PC-3 (cell line): Measurements from ENCODE around the gene ZMAT1. TPM values are rescaled to one million over a fixed set of nuclear protein-coding genes. Genes with fewer than 3 reads are reported as not detected.
A peak's percentile ranks its signal among the peaks of the same experiment; 100 is the strongest.

ENCODE experiments used
- ATAC-seq: fragments of 200-7000 bp; cut with Tn5 transposase; 2 replicates; pipeline ENCODE4 v1.9.1; 2020; ENCODE audit warnings: mild to moderate bottlenecking, moderate library complexity
- BruUV-seq: library from RNA; stranded (reverse); fragments of 400-500 nt; replicated peaks from 2 replicates; lab custom pipeline; 2021; lab: Mats Ljungman, UMichigan
- CTCF ChIA-PET: fragments of 300-600 bp; sonication (Branson Sonifier 250); formaldehyde crosslinking; loops from one replicate; lab custom pipeline; 2022; ENCODE audit warnings: antibody characterized with exemption; lab: Charles Lee
- POLR2A ChIA-PET: fragments of 300-600 bp; sonication (Branson Sonifier 250); formaldehyde crosslinking; loops from one replicate; lab custom pipeline; 2022; ENCODE audit warnings: antibody characterized with exemption; ENCODE audit not compliant: unreplicated experiment; lab: Charles Lee
- DNase-seq: peaks from one replicate; pipeline ENCODE4 v3.0.0-alpha.2; 2015
- H2AFZ ChIP-seq: fragments of 300-600 bp; sonication (generic); 2 replicates; pipeline ENCODE4 v1.6.0; 2016; ENCODE audit warnings: antibody characterized with exemption, low read length
- H3F3A ChIP-seq: fragments of 300-600 bp; sonication (generic); one replicate; pipeline ENCODE4 v1.6.0; 2017; ENCODE audit warnings: antibody characterized with exemption, low read length, control low read depth, mild to moderate bottlenecking; ENCODE audit not compliant: unreplicated experiment
- H3K27ac ChIP-seq: fragments of 300-600 bp; sonication (generic); 2 replicates; pipeline ENCODE4 v1.5.1; 2016; ENCODE audit warnings: mild to moderate bottlenecking, low read length
- H3K27me3 ChIP-seq: fragments of 300-600 bp; sonication (generic); 2 replicates; pipeline ENCODE4 v1.6.1; 2016; ENCODE audit warnings: low read length, mixed read lengths
- H3K36me3 ChIP-seq: fragments of 300-600 bp; sonication (generic); 2 replicates; pipeline ENCODE4 v1.6.1; 2016; ENCODE audit warnings: low read depth, mixed run types, low read length, mixed read lengths
- H3K4me1 ChIP-seq: fragments of 300-600 bp; sonication (generic); 2 replicates; pipeline ENCODE4 v1.5.1; 2016; ENCODE audit warnings: low read length; ENCODE audit not compliant: insufficient read depth
- H3K4me2 ChIP-seq: fragments of 300-600 bp; sonication (generic); 2 replicates; pipeline ENCODE4 v1.6.0; 2016; ENCODE audit warnings: low read length
- H3K4me3 ChIP-seq: fragments of 300-600 bp; sonication (generic); 2 replicates; pipeline ENCODE4 v1.5.1; 2016; ENCODE audit warnings: mild to moderate bottlenecking, low read length, mixed read lengths
- H3K79me2 ChIP-seq: fragments of 300-600 bp; sonication (generic); 2 replicates; pipeline ENCODE4 v1.6.1; 2017; ENCODE audit warnings: low read length, mixed read lengths
- H3K9ac ChIP-seq: fragments of 300-600 bp; sonication (generic); 2 replicates; pipeline ENCODE4 v1.6.0; 2016; ENCODE audit warnings: mild to moderate bottlenecking, low read length
- H3K9me2 ChIP-seq: fragments of 300-600 bp; sonication (generic); replicated peaks from 2 replicates; pipeline ENCODE4 v1.6.1; 2016; ENCODE audit warnings: mixed run types, low read length, mixed read lengths
- H3K9me3 ChIP-seq: fragments of 300-600 bp; sonication (generic); 2 replicates; pipeline ENCODE4 v1.6.1; 2016; ENCODE audit warnings: low read length, mixed read lengths
- H4K20me1 ChIP-seq: fragments of 300-600 bp; sonication (generic); 2 replicates; pipeline ENCODE4 v1.6.1; 2016; ENCODE audit warnings: low read length, mixed read lengths
- CTCF ChIP-seq: fragments of 300-600 bp; sonication (generic); conservative IDR thresholded peaks from 2 replicates; pipeline ENCODE4 v1.5.1; 2017; ENCODE audit warnings: antibody characterized with exemption, low read depth, mild to moderate bottlenecking, low read length
- EZH2 ChIP-seq: fragments of 300-600 bp; sonication (generic); IDR thresholded peaks from one replicate; pipeline ENCODE4 v1.6.1; 2017; ENCODE audit warnings: antibody characterized with exemption, mild to moderate bottlenecking, low read length; ENCODE audit not compliant: unreplicated experiment
- EZH2phosphoT487 ChIP-seq: fragments of 300-600 bp; sonication (generic); IDR thresholded peaks from 2 replicates; pipeline ENCODE4 v1.6.1; 2018; ENCODE audit warnings: mild to moderate bottlenecking, antibody characterized with exemption, low read length, borderline replicate concordance
- intact Hi-C: fragments of 100-400 bp; cut with micrococcal nuclease; formaldehyde crosslinking; loops from 2 replicates; pipeline ENCODE4 v1.9.0; 2023
- total RNA-seq: library from RNA; depleted of rRNA; stranded (reverse); fragments of >200 nt; gene quantifications from 2 replicates; pipeline ENCODE4 v1.2.3, GENCODE V29; 2014

The ZMAT1 gene
- total RNA-seq, 1 experiment from 2014 or later: not detected

- Histone ChIP-seq H3K9ac (no peak overlapping the region), H3K27me3 (no peaks in the 10 kb centered on the region), H3F3A (no peaks in the 10 kb centered on the region)
Observed at GRCh38 chrX:101950581-101950980, 18.8 kb upstream of the ZMAT1 start.

GRCh38 chrX:101932249-101932570, 383 bp upstream of the ZMAT1 start:
- Histone ChIP-seq H3K9me3 (no peaks in the 10 kb centered on the region), H3K79me2 (no peaks in the 10 kb centered on the region), H3K27me3 (no peaks in the 10 kb centered on the region), H3K4me2 (peak overlapping the region; percentile 82), H3K9me2 (no peaks in the 10 kb centered on the region), H3K9ac (no peak overlapping the region), H3K4me1 (no peaks in the 10 kb centered on the region), H3F3A (no peaks in the 10 kb centered on the region), H4K20me1 (no peaks in the 10 kb centered on the region), H3K27ac (no peak overlapping the region), H3K36me3 (no peaks in the 10 kb centered on the region), H2AFZ (peak overlapping the region; percentile 81), H3K4me3 (peak overlapping the region; percentile 65)
- intact Hi-C loops: no loop called here
- ChIA-PET CTCF (no interaction called here), POLR2A (no interaction called here)
- BruUV-seq: no TSS peak
- TF ChIP-seq EZH2 (no peak), EZH2phosphoT487 (no peak), CTCF (no peak)
- DNase-seq (no peak), ATAC-seq (no peak)

More at GRCh38 chrX:101950581-101950980, 18.8 kb upstream of the ZMAT1 start:
- Histone ChIP-seq H3K79me2 (no peaks in the 10 kb centered on the region), H3K4me3 (no peak overlapping the region), H3K36me3 (no peaks in the 10 kb centered on the region), H3K9me3 (no peaks in the 10 kb centered on the region), H3K9me2 (no peaks in the 10 kb centered on the region), H3K27ac (no peak overlapping the region), H3K4me1 (no peaks in the 10 kb centered on the region), H4K20me1 (no peaks in the 10 kb centered on the region), H3K4me2 (no peak overlapping the region), H2AFZ (no peak overlapping the region)
- intact Hi-C loops: no loop called here
- ChIA-PET POLR2A (no interaction called here), CTCF (no interaction called here)
- BruUV-seq: no TSS peak
- ATAC-seq (no peak), DNase-seq (no peak)
- TF ChIP-seq CTCF: no peak
- no peak for TF ChIP-seq EZH2
- no peak for TF ChIP-seq EZH2phosphoT487

GRCh38 chrX:101931136-101931487, 715 bp downstream of the ZMAT1 start:
- Histone ChIP-seq H3K9ac (no peak overlapping the region), H3K9me3 (no peaks in the 10 kb centered on the region), H3K79me2 (no peaks in the 10 kb centered on the region), H3K4me2 (peak overlapping the region; percentile 82), H3K4me3 (peak overlapping the region; percentile 65), H3K36me3 (no peaks in the 10 kb centered on the region), H4K20me1 (no peaks in the 10 kb centered on the region), H3K27me3 (no peaks in the 10 kb centered on the region), H3F3A (no peaks in the 10 kb centered on the region), H3K4me1 (no peaks in the 10 kb centered on the region), H3K27ac (no peak overlapping the region), H3K9me2 (no peaks in the 10 kb centered on the region), H2AFZ (peak overlapping the region; percentile 81)
- intact Hi-C loops: no loop called here
- DNase-seq: no peak
- TF ChIP-seq EZH2: no peak
- TF ChIP-seq EZH2phosphoT487: no peak
- TF ChIP-seq CTCF: no peak
- POLR2A ChIA-PET: no interaction called here
- CTCF ChIA-PET: no interaction called here
- TSS peak; percentile 18 for BruUV-seq
- ATAC-seq: no peak
